Stomach (tissue), 9 donors: ENCODE measurements around the gene NIPAL1. TPM values are rescaled to one million over a fixed set of nuclear protein-coding genes. Genes with fewer than 3 reads are reported as not detected.
"Not testable (repeated sequence)": the region's sequence is repeated elsewhere in the genome, so short reads cannot be mapped to it uniquely, and the experiment has no call there.

Source experiments
- DNase-seq, 2 donors: peaks; one replicate each; pipeline versions ENCODE4 v3.0.0 to v3.0.0-alpha.2; 2013 to 2019
- H3K27ac ChIP-seq, 5 donors: fragments of 200-600 bp in 4 of 5; sonication (generic) in 4 of 5; one replicate each; pipeline ENCODE4 v1.5.1; 2013 to 2019; ENCODE audit warnings: mild to moderate bottlenecking in 1 of 5, moderate library complexity in 1 of 5
- H3K27me3 ChIP-seq, 3 donors: fragments of 200-600 bp; sonication (generic); one replicate each; pipeline ENCODE4 v1.5.1; 2017 to 2019; ENCODE audit warnings: mixed run types in 1 of 3
- H3K36me3 ChIP-seq, 4 donors: fragments of 200-600 bp; sonication (generic); 1 replicate in 3 of 4; 2 replicates in 1 of 4; pipeline ENCODE4 v1.5.1; 2016 to 2019
- H3K4me1 ChIP-seq, 4 donors: fragments of 200-600 bp; sonication (generic); one replicate each; pipeline ENCODE4 v1.5.1; 2016 to 2019
- H3K4me3 ChIP-seq, 4 donors: fragments of 200-600 bp; sonication (generic) in 3 of 4; one replicate each; pipeline ENCODE4 v1.5.1; 2016 to 2019; ENCODE audit warnings: mild to moderate bottlenecking in 1 of 4
- H3K9me3 ChIP-seq, 4 donors: fragments of 200-600 bp; sonication (generic); one replicate each; pipeline ENCODE4 v1.5.1; 2016 to 2019
- EP300 ChIP-seq: sonication (generic); formaldehyde crosslinking; IDR thresholded peaks from one replicate; pipeline ENCODE4 v1.6.1; 2017; ENCODE audit warnings: antibody characterized with exemption
- POLR2A ChIP-seq, 4 donors: fragments of 450-650 bp; IDR thresholded peaks; one replicate each; pipeline ENCODE4 v1.6.1; 2016; ENCODE audit warnings: antibody characterized with exemption in 4 of 4, control low read depth in 2 of 4, mild to moderate bottlenecking in 1 of 4, moderate library complexity in 1 of 4
- POLR2AphosphoS5 ChIP-seq, 3 donors: sonication (generic); formaldehyde crosslinking; IDR thresholded peaks; one replicate each; pipeline ENCODE4 v1.6.1; 2016; ENCODE audit warnings: antibody characterized with exemption in 3 of 3
- WGBS, 5 donors: extraction: QIAGEN DNeasy Blood & Tissue Kit in 3 of 5; methylation state at CpG; one replicate each; pipeline versions ENCODE4 v1.1.5 to v1.1.7; 2013 to 2018; 5-methylcytosine and 5-hydroxymethylcytosine counted together
- intact Hi-C: fragments of 100-400 bp; cut with DNase I; formaldehyde crosslinking; loops from one replicate; pipeline ENCODE4 v1.15.1; 2023; ENCODE audit warnings: low total_unique reads
- polyA plus RNA-seq, 3 donors: library from polyadenylated mRNA; stranded (reverse); fragments of 200-250 nt; gene quantifications; one replicate each; pipeline ENCODE4 v1.2.3, GENCODE V29; 2013
- total RNA-seq, 5 donors: library from RNA; depleted of rRNA; stranded (reverse); fragments of >200 nt; gene quantifications; one replicate each; pipeline versions ENCODE4 v1.1.0 to v1.2.3, GENCODE V29; 2014 to 2016
- TF ChIP-seq, protein P1 (sequence below), 7 experiments: fragments of 450-650 bp in 4 of 7; fragments of 200-600 bp in 3 of 7; sonication (generic) in 3 of 7; IDR thresholded peaks; one replicate each; pipeline ENCODE4 v1.5.1; 2016 to 2019; ENCODE audit warnings: antibody characterized with exemption in 7 of 7, control low read depth in 2 of 7, mild to moderate bottlenecking in 1 of 7
- donor health status: healthy with polysubstance abuse.
- donor health status: Bipolar disorder and iron deficiency.
- donor health status: healthy.

Gene NIPAL1
- total and polyA plus RNA-seq, 8 donors: under 0.01 to 22.0 (median 2.9) TPM; not detected in 1

DNA sequence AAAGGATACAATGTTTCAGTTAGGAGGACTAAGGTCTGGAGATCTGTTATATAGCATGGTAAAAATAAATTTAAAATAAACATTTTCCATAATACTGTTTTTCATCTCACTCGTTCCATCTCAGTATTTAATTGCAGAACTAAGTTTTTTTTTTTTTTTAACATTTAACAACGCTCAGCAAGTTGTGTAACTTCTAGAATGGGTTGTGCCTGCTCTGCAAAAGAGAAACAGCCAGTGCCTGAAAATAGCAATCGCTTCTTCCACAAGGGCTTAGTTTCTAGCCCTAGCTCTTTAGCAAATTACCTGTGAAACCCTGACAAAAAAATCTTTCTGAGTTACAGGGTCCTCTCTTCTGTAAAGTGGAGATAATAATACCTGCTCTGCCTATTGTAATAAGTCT lies 42.0 kb upstream of the NIPAL1 start:
- no peak overlapping the region for H3K4me3 ChIP-seq
- intact Hi-C loops: no loop called here
- H3K36me3 ChIP-seq: no peaks in the 10 kb centered on the region
- WGBS, 5 donors: 74 to 83% (median 82%) methylated on average over 3 of the region's 3 CpGs
- H3K9me3 ChIP-seq: no peaks in the 10 kb centered on the region
- H3K27me3 ChIP-seq: no peaks in the 10 kb centered on the region
- no peaks in the 10 kb centered on the region for H3K4me1 ChIP-seq
- no peak overlapping the region for H3K27ac ChIP-seq
- no peak for DNase-seq
- TF ChIP-seq EP300 (no peak), POLR2AphosphoS5 (IDR thresholded peaks at IDR 0.05) (no peak), POLR2A (IDR thresholded peaks at IDR 0.05) (no peak)
- TF ChIP-seq, protein P1, sequence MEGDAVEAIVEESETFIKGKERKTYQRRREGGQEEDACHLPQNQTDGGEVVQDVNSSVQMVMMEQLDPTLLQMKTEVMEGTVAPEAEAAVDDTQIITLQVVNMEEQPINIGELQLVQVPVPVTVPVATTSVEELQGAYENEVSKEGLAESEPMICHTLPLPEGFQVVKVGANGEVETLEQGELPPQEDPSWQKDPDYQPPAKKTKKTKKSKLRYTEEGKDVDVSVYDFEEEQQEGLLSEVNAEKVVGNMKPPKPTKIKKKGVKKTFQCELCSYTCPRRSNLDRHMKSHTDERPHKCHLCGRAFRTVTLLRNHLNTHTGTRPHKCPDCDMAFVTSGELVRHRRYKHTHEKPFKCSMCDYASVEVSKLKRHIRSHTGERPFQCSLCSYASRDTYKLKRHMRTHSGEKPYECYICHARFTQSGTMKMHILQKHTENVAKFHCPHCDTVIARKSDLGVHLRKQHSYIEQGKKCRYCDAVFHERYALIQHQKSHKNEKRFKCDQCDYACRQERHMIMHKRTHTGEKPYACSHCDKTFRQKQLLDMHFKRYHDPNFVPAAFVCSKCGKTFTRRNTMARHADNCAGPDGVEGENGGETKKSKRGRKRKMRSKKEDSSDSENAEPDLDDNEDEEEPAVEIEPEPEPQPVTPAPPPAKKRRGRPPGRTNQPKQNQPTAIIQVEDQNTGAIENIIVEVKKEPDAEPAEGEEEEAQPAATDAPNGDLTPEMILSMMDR (IDR thresholded peaks at IDR 0.05): no peak

DNA sequence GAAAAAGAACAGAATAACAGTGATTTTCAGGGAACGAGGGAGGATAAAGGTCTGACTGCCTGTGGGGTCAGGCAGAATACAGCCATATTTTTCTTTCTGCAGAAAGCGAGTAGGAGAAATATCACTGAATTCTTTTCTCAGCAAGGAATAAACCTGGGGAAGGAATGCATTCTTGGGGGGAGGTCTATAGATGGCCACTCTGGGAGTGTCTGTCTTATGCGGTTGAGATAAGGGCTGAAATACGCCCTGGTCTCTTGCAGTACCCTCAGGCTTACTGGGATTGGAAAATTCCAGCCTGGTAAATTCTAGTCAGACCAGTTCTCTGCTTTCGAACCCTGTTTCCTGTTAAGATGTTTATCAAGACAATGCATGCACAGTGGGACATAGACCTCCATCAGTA lies 26.4 kb upstream of the NIPAL1 start:
- Histone ChIP-seq H3K27ac (no peak overlapping the region), H3K4me1 (no peaks in the 10 kb centered on the region), H3K4me3 (no peak overlapping the region), H3K9me3 (peaks cover 3 to 28% (median 24%) of the 10 kb centered on the region in 4 donors), H3K36me3 (no peaks in the 10 kb centered on the region), H3K27me3 (no peaks in the 10 kb centered on the region)
- 90 to 96% (median 92%) methylated on average over 5 of the region's 5 CpGs for WGBS, 5 donors
- DNase-seq: no peak
- TF ChIP-seq EP300: no peak
- TF ChIP-seq, protein P1 (IDR thresholded peaks at IDR 0.05): no peak
- TF ChIP-seq POLR2A (IDR thresholded peaks at IDR 0.05): no peak
- no peak for TF ChIP-seq POLR2AphosphoS5 (IDR thresholded peaks at IDR 0.05)
- intact Hi-C loops: no loop called here

DNA sequence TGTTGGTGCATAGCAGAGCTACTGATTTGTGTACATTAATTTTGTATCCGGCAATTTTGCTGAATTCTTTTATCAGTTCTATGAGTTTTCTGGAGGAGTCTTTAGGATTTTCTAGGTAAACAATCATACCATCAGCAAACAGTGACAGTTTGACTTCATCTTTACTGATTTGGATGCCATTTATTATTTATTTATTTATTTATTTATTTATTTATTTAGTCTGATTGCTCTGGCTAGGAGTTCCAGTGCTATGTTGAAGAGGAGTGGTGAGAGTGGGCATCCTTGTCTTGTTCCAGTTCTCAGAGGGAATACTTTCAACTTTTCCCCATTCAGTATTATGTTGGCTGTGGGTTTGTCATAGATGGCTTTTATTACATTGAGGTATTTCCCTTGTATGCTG lies 24.1 kb upstream of the NIPAL1 start:
- H3K36me3 ChIP-seq, H3K27me3 ChIP-seq, intact Hi-C loops, H3K4me1 ChIP-seq, H3K4me3 ChIP-seq, DNase-seq, H3K27ac ChIP-seq: not testable (repeated sequence)
- H3K9me3 ChIP-seq: peaks cover 3 to 28% (median 24%) of the 10 kb centered on the region in 4 donors
- 92 to 100% (median 97%) methylated on average over 1 of the region's 1 CpG for WGBS, 5 donors

DNA sequence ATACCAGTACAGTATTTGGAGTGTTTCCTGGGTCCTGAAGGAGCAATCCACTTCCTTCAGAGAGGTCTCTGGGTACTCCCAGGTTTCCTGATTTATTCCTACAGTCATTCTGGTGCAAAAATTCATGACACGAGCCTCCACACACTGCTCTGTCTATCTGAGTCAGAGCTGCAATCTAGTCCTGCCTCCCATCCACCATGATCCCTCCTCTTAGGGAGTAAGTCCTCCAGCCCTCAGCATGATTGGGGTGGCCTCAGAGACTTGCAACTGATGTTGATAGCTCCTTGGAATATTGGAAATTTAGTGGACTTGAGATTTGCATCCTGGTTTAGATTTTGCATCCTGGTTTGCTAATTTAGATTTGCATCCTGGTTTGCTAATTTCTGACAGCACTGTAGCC lies 20.6 kb upstream of the NIPAL1 start:
- H3K9me3 ChIP-seq: peaks cover 3 to 25% (median 16%) of the 10 kb centered on the region in 4 donors
- DNase-seq: no peak
- 88 to 97% (median 92%) methylated on average over 1 of the region's 1 CpG for WGBS, 5 donors
- no peaks in the 10 kb centered on the region for H3K36me3 ChIP-seq
- no peak for TF ChIP-seq POLR2A (IDR thresholded peaks at IDR 0.05)
- TF ChIP-seq POLR2AphosphoS5 (IDR thresholded peaks at IDR 0.05): no peak
- TF ChIP-seq EP300: no peak
- TF ChIP-seq, protein P1 (IDR thresholded peaks at IDR 0.05): no peak
- no peak overlapping the region for H3K4me3 ChIP-seq
- no peaks in the 10 kb centered on the region for H3K4me1 ChIP-seq
- H3K27me3 ChIP-seq: no peaks in the 10 kb centered on the region
- intact Hi-C loops: no loop called here
- H3K27ac ChIP-seq: no peak overlapping the region

DNA sequence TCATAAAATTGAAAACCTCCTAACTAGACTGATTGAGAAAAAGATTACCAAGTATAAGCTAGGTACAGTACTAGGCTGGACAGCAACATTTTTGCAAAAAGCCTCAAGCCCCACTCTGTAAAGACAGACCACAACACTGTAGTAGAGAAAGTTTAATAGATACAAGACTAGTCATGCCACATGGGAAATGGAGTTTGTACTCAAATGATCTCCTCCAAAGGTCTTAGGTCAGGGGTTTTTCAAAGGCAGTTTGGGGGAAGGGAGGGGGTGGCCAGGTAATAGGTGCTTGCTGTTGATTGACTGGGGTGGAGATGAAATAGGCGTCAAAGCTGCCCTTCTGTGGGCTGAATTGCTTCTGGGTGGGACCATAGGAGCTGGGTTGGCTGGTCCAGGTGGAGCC lies 14.3 kb upstream of the NIPAL1 start:
- Histone ChIP-seq H3K36me3 (no peaks in the 10 kb centered on the region), H3K27me3 (no peaks in the 10 kb centered on the region), H3K4me3 (no peak overlapping the region), H3K4me1 (no peaks in the 10 kb centered on the region), H3K27ac (no peak overlapping the region), H3K9me3 (peaks cover 0 to 23% (median 15%) of the 10 kb centered on the region in 4 donors)
- intact Hi-C loops: loop anchor here (10.0 kb wide), 1 partner anchor 83 kb away; no protein-coding TSS in a partner anchor
- no peak for DNase-seq
- no peak for TF ChIP-seq POLR2AphosphoS5 (IDR thresholded peaks at IDR 0.05)
- no peak for TF ChIP-seq POLR2A (IDR thresholded peaks at IDR 0.05)
- TF ChIP-seq, protein P1 (IDR thresholded peaks at IDR 0.05): no peak
- TF ChIP-seq EP300: no peak
- 75 to 95% (median 86%) methylated on average over 1 of the region's 1 CpG for WGBS, 5 donors
